ENCODE results near the gene TRIML2.

DNA sequence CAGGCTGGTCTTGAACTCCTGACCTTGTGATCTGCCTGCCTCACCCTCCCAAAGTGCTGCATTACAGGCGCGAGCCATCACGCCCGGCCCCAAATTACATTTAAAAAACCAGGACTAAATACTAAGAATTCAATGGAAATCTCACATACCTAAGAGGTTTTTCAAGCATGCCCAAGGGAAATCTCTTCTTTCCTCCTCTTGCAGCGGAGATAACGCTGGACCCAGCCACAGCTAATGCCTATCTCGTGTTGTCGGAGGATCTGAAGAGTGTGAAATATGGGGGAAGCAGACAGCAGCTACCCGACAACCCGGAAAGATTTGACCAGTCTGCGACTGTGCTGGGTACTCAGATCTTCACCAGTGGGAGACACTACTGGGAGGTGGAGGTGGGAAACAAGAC, 37.2 kb upstream of the TRIML2 start:
- TF ChIP-seq, protein P1, sequence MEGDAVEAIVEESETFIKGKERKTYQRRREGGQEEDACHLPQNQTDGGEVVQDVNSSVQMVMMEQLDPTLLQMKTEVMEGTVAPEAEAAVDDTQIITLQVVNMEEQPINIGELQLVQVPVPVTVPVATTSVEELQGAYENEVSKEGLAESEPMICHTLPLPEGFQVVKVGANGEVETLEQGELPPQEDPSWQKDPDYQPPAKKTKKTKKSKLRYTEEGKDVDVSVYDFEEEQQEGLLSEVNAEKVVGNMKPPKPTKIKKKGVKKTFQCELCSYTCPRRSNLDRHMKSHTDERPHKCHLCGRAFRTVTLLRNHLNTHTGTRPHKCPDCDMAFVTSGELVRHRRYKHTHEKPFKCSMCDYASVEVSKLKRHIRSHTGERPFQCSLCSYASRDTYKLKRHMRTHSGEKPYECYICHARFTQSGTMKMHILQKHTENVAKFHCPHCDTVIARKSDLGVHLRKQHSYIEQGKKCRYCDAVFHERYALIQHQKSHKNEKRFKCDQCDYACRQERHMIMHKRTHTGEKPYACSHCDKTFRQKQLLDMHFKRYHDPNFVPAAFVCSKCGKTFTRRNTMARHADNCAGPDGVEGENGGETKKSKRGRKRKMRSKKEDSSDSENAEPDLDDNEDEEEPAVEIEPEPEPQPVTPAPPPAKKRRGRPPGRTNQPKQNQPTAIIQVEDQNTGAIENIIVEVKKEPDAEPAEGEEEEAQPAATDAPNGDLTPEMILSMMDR (IDR thresholded peaks at IDR 0.05 in 4 of 5, conservative IDR thresholded peaks at IDR 0.05 in 1 of 5), result no peak
- no peak for TF ChIP-seq POLR2A (IDR thresholded peaks at IDR 0.05)

Measured in gastrocnemius medialis (tissue), 4 donors.